GM04504 (cell line): ENCODE data around the gene SPATA31E1.

Source experiments
- DNase-seq: peaks from one replicate; pipeline ENCODE4 v3.0.0-alpha.2; 2012; ENCODE audit warnings: low read depth

SPATA31E1 gene

DNA sequence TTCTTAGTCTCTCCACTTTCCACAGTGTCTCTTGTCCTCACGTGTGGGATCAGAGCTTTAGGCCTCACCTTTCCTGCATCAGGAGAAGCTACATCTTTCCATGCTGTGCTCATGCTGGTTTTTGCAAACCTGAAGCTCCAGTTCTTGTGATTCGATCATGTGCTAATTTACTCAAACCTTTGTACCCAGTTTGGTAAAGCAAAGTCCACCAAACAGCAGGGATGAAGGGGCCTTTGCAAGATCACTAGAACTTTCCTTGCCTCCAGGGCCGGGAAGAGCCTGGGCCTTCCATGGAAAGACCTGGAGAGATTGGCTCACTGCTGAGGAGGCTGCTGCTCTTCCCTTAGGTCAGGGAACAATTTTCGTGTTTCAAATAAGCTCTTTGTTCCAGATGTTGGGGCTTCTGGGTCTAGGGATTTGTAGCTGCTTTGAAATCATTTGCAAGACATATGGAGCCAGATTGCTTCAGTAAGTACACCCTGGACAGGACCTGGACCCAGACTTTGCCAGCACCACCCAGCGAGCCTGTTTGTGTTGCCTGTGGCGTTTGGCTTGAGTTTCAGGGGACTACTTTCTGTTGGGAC, 18.7 kb upstream of the SPATA31E1 start:
- DNase-seq, result no peak

DNA sequence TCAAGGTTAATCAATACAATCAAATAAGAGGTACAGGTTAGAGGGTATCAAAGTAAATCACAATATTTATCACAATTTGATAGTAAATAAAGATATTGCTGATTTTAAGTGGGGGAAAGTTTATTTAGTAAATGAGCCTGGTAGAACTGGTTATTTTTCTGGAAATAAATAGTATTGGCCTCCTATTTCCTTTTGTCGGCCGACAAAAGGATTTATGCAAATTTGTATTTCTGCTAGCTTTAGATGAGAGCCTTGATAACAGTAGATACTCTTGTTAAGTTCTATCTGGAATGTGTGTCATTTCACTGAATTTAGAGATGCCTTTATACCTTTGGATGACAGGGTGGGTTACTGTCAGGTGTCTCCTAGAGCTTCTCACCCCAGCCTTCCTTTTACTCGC, 17.8 kb upstream of the SPATA31E1 start:
- DNase-seq, result no peak

DNA sequence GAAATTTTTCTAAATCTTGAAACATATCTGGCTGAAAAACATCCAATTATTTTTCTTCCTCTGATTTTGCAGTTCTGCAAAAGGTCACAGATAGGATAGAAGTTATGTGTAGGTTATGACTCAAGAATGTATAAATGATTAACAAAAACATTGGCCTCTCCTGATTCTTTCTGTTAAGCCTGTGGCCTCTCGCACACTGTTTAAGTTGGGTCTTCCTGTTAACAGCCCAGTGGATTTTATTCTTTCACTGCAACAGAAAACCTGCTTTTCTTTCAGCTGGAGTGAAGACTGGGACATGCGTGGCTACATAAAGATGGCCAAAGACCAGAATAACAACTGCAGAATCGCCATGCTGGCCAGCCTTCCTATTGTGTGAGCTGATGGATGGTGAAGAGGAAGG, 17.1 kb upstream of the SPATA31E1 start:
- DNase-seq, result no peak

DNA sequence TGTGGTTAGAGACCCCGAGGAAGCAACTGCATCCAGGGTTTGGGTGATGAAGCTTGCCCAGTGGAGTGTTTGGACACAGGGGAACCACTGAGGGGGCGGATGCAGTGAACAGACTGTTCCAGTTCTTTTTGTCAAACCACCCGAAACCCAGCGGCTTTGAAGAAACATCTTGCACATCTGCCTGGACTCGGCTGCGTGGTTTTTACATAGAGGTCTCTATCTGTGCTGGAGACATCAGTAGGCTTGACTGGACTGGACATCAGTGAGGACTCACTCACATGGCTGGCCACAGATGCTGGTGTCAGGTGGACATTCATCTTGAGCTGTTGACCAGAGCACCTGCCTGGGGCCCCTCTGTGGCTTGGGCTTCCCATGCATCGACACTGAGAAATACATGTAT, 15.3 kb upstream of the SPATA31E1 start:
- DNase-seq, result no peak

DNA sequence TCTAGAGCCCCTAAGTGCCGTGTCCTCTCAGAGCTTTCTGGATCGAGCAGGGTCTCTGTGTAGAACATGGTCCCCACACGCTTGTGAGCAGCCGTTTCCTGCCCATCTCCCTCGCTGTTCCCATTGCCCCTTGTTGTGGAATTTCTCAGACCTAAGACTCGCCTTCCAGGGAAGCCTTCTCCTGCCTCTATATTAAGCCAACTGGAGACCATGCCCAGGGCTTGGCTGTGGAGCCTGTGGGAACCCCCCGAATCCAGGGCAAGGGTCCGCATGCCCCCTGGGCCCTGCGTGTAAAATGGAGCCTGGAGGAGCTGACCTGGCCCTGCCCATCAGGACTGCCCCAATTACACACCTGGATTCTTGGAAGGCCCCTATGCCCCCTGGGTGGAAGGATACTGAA, 14.5 kb upstream of the SPATA31E1 start:
- no peak for DNase-seq

DNA sequence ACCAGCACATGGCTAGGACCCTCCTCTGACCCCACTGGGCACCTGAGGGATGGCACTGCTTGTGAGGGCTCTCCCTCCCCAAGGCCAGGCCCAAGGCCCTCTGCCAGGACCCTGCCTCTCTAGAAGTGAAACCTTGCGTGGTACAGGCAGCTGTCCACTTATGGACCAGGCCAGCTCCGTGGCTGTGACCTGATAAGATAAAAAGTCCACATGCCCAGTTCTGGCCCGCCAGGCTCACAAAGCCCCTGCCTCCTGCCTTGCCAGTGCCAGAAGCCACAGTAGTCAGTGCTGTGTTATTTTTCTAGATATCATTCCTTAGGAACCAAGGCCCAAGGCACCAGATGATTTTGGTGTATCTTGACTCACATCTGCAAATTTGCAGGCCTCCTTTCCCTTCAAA, 14.0 kb upstream of the SPATA31E1 start:
- no peak for DNase-seq

DNA sequence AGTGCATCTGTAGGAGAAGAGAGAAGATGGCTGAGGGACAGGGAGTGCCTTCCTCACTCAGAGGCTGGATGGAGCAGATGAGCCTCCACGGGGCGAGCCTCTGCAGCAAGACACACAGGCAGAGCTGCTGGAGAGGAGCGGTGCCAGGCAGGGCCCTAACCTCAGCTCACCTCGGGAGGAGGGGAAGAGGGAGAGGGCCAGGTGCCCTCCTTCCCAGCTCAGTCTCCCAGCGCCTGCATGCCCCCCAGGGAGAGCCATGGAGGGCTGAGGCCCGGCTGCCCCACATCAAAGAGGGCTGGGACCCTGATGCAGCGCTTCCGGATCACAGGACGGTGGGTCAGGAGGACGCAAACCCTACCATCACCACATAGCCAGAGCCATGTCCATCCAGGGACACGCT, 13.6 kb upstream of the SPATA31E1 start:
- DNase-seq, result no peak

DNA sequence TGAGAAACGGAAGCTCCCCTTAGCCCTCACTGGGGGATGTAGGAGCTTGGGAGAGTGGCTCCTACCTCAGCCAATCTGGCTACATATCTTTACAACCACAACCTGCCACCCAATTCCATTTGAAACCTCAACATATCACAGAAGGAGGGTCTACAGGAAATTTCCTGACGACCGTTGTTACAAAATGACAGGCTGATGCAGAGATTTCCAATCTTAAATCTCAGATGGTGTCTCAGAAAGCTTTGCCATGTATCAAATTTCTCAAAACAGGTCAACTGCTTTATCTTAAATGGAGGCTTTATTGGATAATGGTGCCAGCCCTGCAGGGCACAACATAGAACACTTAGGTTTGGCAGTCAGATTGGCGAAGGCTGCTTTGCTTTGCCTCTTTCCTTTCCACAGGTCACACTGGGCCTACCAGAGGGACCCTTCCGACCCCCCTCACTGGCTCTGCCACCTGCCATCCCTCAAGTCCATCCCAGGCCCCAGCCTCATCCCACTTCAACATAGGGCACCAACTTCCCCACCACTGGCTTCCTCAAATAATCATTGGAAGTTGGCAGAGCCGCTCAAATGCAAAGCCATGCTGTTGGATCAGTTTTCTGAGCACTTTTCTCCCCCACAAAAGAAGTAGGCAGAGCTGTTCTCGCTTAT, 11.1 kb upstream of the SPATA31E1 start:
- DNase-seq, result no peak

DNA sequence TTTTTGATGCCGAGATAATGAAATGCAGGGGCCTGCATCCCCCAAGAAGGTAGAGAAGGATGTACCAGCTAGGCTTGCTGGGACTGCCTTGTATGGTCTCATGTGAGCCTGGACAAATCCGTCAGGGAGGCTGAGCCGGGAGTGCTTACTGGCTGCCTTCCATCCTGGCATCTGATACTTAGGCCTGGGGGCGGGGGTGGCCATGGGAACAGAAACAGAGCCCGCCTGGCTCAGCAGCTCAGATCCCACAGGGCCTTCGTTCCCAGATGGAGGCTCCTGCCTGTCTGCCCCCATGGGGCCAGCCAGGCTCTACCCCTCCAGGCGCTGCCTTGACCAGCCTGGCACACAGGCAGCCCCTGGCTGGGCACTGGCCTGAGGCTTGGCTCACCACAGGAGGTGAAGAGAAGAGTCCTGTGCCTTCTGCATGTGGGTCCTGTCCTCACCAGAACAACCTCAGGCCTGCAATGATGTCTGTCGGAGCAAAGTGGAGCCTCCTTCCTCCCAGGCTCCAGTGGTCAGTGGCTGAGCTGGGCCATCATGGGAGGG, 10.5 kb upstream of the SPATA31E1 start:
- DNase-seq, result no peak

DNA sequence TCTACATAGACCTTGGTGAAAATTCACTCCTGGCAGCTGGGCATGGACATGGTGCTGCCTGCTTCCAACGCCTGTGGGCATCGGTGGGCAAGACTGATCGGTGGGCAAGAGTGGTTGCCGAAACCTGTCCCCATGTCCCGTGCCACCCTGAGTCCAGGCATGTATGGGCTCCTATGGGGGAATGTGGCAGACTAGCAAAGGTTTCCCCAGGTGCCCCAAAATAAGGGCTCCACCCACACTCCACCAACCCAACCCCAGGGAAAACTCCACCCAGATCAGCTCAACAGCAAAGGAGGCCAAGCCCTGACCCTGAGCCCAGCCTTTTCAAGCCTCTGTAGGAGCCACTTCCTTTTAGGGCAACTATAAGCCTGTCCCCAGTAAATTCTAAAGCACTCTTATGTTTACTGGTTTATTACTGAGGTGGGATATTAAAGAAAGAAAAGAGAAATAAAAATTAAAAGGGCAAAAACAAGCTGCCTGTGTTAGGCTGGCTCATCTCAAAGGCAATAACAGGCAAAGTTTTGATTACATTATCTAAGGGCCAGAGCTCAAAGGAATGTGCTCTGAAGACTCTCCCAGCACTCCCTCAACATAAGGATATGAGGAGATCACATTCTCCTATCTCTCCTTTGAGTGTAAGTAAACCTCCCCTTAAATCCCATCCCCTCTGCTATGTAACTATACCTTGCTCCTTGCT, 8.9 kb upstream of the SPATA31E1 start:
- DNase-seq, result no peak

DNA sequence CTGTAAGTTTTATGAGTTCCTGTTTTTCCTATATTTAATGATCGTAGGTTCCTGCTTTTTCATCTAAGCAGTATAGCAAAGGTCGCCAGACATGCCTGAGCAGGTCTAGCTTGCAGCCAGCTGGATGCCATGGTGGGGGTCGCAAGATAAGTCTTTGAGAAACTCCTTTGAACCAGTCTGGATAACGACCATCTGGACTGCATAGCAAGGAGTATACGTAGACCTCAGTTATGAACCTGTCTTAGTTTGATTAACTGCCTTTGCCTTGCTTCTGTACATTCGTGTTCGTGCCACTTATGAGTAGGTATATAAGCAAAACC, 8.4 kb upstream of the SPATA31E1 start:
- no peak for DNase-seq

DNA sequence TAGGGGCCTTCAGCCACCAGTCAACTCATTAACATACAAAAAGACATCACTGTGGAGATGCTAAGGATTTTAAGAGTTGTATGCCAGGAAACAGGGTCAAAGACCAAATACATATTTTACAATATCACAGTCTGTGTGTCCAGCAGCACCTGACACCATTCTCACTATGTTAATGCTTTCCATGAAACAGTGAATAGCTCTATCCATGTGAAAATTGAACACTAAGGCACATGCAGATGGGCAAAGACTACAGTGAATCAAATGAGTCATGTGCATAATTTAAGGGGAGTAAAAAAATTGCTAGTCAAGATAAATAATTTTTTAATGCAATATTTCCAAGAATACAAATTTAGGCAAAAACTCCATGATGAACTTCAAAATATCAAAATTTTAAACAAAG, 7.6 kb upstream of the SPATA31E1 start:
- DNase-seq, result no peak

DNA sequence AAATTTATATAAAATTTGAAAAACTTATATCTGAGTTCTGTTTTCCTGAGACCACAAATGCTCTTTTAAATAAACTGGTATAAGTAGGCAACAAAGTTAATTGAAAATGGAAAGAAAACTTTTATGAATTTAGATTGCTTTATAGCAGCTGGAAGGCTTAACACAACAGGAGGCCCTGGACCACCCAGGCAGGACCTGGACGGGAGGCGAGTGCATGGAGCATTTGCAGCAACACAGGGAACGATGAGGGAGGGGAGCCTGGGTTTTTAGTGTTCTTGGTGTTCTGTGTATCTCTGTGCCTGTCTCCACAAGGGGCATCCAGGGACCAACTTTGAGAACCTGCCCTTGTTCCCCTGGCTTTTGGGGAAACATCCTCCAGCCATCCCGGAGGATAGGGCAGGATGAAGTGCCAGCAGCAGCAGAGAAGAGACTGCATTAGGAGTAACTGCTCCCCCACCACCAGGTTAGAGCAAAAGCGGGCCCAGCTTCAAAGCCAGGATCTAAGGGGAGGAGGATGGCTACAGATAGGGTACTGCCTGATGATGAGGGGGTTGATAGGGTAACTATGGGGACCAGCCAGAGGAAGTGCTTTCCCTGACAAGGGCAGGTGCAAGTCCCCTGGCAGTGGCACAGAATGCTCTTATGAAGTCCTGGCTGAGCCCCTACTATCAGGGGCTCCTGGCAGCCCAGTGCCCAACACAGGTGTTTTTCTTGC, 6.7 kb upstream of the SPATA31E1 start:
- no peak for DNase-seq

DNA sequence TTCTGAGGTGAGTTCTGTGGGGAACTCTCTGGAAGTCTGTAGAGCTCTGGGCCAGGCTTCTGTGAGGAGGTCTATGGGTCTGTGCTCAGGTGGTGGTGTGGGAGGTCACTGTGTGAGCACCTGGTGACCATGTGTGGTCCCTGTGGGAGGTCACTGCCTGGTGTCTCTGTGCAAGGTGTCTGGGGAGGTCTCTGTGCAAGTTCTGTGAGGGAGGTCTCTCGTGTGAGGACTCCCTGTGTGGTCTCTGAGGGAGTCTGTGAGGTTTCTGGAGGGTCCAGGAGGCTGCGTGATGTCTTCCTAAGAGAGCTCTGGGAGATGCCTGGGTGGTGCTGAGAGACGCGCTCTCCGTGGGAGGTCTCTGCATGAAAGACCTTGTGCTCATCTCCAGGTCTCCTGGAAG, 6.0 kb upstream of the SPATA31E1 start:
- no peak for DNase-seq

DNA sequence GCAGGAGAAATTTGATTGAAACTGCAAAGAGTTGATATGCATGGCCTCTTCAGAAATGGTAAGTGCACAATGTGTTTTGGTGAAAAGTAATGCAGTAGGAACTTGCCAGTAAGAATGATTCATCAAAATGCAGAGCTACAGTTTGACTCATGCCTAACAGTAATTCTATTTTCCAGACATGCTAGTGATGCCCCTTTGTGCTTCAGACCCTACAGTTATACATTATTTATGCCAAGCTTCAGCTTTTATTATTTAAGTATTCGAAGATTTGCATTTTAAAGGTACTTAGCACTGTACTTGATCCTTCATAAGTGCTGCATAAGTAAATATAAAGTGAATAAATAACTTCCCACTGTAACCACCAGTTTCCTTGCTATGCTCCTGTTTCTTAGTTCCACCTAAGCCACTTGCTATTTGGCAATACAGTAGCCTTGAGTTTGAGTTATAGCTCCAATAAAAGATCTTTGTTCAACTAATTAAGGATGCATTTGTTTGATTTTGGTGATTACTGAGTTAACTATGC, 3.6 kb upstream of the SPATA31E1 start:
- peak; percentile 46 for DNase-seq

DNA sequence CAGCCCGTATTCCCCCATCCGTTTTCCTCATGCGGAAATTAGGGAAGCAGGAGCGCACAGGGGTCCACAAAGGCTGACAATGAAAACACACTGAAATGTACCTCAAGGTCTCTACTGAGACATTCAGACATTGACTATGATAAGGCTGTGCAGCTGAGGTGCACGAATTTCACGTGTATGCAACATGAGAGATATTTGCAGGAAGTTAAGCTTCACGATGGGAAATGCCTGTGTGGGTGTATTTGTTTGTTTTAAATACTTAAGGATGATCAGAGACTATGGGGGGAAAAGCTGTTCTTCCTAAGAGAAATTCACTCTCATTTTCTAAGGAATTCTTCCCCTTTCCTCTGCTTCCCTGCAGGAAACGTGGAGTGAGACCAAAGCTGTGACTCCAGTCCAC, 2.6 kb upstream of the SPATA31E1 start:
- DNase-seq, result no peak

DNA sequence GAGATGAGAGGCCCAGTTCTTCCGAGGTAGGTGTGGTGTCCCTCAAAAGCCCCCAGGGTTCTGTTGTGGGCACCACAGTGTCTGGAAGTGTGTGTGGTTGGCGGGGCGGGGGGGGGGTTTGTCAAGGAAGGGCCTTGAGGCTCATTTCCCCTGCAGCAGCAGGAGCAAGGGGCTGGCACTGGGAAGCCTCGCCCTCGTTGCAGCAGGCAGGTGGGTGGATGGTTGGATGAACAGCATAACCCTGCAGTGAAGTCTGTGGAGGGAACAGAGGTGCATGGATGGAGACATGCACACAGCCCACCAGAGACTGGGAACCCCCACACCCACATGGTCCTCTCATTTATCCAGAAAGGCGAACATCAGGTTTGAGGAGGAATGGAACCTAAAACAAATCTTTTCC, 2.0 kb upstream of the SPATA31E1 start:
- DNase-seq, result no peak

DNA sequence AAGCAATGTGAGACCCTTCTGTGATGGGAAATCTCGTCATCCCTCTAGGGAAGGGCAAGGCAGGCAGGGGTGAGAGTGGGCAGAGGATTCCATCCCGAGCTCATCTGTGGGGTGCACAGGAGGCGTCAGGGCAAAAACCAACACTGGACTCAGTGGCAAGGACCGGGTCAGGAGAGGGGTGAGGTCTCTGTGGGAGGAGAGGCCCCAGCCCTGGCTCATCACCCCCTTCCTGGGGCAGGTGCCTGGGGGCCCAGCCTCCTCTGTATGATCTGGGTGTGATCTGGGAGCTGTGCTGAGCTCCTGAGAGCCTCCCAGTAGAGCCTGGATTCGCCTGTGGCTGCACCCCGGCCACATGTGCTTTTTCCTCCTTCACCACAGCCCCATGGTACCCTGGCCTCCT, 597 bp downstream of the SPATA31E1 start:
- DNase-seq, result no peak

DNA sequence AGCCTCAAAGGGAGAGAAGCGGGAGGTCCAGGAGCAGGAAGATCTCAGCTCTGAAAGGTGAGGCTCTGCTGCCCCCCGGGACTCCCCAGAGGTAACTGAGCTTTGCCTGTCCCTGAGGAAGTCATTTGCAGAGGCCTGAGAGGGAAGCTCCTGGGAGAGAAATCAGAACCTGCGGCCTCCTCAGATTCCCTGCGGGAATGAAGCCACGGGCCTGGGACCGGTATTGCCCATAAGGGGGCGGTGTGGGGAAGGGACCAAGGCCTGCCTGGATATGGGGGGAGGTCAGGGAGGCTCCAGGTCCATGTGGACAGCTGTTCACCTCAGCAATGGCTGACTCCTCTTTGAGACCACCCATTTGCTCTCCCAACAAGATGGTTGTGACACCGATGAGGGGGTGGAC, 1.3 kb downstream of the SPATA31E1 start:
- no peak for DNase-seq

DNA sequence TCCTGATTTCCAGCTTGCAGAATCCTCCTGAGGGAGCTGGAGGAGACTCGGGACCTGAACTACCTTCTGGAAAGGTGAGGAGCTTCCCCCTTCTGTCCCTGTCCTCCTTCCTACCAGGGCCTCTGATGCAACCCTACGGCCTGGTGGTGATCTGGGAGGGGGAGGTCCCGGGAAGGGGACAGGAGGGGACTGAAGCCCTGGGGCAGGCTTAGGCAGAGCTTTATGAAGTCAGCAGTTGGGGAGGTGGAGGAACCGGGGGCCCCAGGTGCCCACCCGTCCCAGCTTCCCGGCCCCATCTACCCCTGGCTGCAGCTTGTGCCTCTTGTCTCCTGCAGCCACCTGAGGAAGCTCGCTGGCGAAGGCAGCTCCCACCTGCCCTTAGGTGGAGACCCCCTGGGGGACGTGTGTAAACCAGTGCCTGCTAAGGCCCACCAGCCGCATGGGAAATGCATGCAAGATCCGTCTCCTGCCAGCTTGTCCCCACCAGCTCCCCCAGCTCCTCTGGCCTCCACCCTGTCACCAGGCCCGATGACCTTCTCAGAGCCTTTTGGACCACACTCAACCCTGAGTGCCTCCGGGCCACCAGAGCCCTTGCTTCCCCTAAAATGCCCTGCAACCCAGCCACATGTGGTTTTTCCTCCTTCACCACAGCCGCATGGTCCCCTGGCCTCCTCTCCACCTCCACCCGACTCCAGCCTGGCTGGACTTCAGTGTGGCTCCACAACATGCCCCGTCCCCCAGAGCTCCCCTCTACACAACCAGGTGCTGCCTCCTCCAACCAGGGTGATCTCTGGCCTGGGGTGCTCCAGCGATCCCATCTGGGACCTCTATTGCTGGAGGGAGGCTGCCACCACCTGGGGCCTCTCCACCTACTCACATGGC, 2.1 kb downstream of the SPATA31E1 start:
- no peak for DNase-seq

DNA sequence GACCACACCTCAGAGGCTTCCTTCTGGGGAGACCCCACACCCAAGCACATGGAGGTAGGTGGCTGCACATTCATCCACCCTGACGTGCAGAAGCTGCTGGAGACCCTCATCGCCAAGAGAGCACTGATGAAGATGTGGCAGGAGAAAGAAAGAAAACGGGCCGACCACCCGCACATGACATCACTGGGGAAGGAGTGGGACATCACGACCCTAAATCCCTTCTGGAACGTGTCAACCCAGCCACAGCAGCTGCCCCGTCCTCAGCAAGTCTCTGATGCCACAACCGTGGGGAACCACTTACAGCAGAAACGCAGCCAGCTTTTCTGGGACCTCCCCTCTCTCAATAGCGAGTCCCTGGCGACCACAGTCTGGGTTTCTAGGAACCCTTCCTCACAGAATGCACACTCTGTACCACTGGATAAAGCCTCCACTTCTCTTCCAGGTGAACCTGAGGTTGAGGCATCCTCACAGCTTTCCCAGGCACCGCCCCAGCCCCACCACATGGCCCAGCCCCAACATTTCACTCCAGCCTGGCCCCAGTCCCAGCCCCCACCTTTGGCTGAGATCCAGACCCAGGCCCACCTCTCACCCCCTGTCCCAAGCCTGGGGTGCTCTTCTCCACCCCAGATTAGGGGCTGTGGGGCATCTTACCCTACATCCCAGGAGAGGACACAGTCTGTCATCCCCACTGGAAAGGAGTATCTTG, 3.0 kb downstream of the SPATA31E1 start:
- DNase-seq, result no peak
